Vagina (tissue), 2 donors: ENCODE results near the gene MEGF10. TPM values are rescaled to one million over a fixed set of nuclear protein-coding genes. Genes with fewer than 3 reads are reported as not detected.

ENCODE experiments used
- DNase-seq, 2 donors: peaks; one replicate each; pipeline ENCODE4 v3.0.0-alpha.2; 2017; ENCODE audit errors: extremely low spot score in 2 of 2
- H3K27ac ChIP-seq: fragments of 200-600 bp; sonication (generic); one replicate; pipeline ENCODE4 v1.5.1; 2019
- H3K27me3 ChIP-seq: fragments of 200-600 bp; sonication (generic); one replicate; pipeline ENCODE4 v1.5.1; 2019
- H3K36me3 ChIP-seq, 2 donors: fragments of 200-600 bp; sonication (generic); one replicate each; pipeline ENCODE4 v1.5.1; 2017 to 2019
- H3K4me1 ChIP-seq: fragments of 200-600 bp; sonication (generic); one replicate; pipeline ENCODE4 v1.5.1; 2019
- H3K4me3 ChIP-seq, 2 donors: fragments of 200-600 bp; sonication (generic); 1 replicate in 1 of 2; 2 replicates in 1 of 2; pipeline ENCODE4 v1.5.1; 2016 to 2019
- H3K9me3 ChIP-seq: fragments of 200-600 bp; sonication (generic); one replicate; pipeline ENCODE4 v1.5.1; 2019
- POLR2A ChIP-seq, 2 donors: fragments of 450-650 bp; IDR thresholded peaks; one replicate each; pipeline ENCODE4 v1.6.1; 2017; ENCODE audit warnings: antibody characterized with exemption in 2 of 2, mild to moderate bottlenecking in 2 of 2, moderate library complexity in 2 of 2
- POLR2AphosphoS5 ChIP-seq, 2 donors: sonication (generic); formaldehyde crosslinking; IDR thresholded peaks; one replicate each; pipeline ENCODE4 v1.9.0; 2017; ENCODE audit warnings: antibody characterized with exemption in 2 of 2, mild to moderate bottlenecking in 2 of 2, low read depth in 1 of 2; ENCODE audit not compliant: insufficient read depth in 1 of 2
- intact Hi-C: fragments of 100-400 bp; cut with DNase I; formaldehyde crosslinking; loops from one replicate; pipeline ENCODE4 v1.15.1; 2023
- total RNA-seq: library from RNA; depleted of rRNA; stranded (reverse); fragments of >200 nt; gene quantifications from one replicate; pipeline ENCODE4 v1.2.3, GENCODE V29; 2016
- TF ChIP-seq, protein P1 (sequence below), 3 experiments: fragments of 450-650 bp in 2 of 3; fragments of 200-600 bp in 1 of 3; sonication (generic) in 1 of 3; IDR thresholded peaks; one replicate each; pipeline ENCODE4 v1.5.1; 2017 to 2019; ENCODE audit warnings: antibody characterized with exemption in 3 of 3, mild to moderate bottlenecking in 2 of 3, moderate library complexity in 2 of 3

Gene MEGF10
- total RNA-seq, 1 donor from 2014 or later = 0.74 TPM

DNA sequence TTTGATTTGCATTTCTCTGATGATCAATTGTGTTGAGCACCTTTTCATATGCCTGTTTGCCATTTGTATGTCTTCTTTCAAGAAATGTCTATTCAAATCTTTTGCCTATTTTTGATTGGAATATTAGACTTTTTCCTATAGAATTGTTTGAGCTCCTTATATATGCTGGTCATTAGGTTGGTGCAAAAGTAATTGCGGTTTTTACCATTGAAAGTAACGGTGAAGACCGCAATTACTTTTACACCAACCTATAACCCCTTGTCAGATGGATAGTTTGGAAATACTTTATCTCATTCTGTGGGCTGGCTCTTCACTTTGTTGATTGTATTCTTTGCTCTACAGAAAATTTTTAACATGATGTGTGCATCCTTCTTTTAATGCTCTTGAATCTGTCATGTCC is 113.6 kb downstream of the MEGF10 start:
- Histone ChIP-seq H3K9me3 (no peaks in the 10 kb centered on the region), H3K27me3 (no peaks in the 10 kb centered on the region), H3K36me3 (no peaks in the 10 kb centered on the region), H3K4me3 (no peak overlapping the region), H3K4me1 (no peaks in the 10 kb centered on the region), H3K27ac (no peak overlapping the region)
- intact Hi-C loops = no loop called here
- no peak for TF ChIP-seq POLR2AphosphoS5 (IDR thresholded peaks at IDR 0.05; ENCODE audit: insufficient read depth in 1 of 2, low read depth in 1 of 2)
- TF ChIP-seq, protein P1, sequence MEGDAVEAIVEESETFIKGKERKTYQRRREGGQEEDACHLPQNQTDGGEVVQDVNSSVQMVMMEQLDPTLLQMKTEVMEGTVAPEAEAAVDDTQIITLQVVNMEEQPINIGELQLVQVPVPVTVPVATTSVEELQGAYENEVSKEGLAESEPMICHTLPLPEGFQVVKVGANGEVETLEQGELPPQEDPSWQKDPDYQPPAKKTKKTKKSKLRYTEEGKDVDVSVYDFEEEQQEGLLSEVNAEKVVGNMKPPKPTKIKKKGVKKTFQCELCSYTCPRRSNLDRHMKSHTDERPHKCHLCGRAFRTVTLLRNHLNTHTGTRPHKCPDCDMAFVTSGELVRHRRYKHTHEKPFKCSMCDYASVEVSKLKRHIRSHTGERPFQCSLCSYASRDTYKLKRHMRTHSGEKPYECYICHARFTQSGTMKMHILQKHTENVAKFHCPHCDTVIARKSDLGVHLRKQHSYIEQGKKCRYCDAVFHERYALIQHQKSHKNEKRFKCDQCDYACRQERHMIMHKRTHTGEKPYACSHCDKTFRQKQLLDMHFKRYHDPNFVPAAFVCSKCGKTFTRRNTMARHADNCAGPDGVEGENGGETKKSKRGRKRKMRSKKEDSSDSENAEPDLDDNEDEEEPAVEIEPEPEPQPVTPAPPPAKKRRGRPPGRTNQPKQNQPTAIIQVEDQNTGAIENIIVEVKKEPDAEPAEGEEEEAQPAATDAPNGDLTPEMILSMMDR (IDR thresholded peaks at IDR 0.05) = no peak
- DNase-seq = no peak

DNA sequence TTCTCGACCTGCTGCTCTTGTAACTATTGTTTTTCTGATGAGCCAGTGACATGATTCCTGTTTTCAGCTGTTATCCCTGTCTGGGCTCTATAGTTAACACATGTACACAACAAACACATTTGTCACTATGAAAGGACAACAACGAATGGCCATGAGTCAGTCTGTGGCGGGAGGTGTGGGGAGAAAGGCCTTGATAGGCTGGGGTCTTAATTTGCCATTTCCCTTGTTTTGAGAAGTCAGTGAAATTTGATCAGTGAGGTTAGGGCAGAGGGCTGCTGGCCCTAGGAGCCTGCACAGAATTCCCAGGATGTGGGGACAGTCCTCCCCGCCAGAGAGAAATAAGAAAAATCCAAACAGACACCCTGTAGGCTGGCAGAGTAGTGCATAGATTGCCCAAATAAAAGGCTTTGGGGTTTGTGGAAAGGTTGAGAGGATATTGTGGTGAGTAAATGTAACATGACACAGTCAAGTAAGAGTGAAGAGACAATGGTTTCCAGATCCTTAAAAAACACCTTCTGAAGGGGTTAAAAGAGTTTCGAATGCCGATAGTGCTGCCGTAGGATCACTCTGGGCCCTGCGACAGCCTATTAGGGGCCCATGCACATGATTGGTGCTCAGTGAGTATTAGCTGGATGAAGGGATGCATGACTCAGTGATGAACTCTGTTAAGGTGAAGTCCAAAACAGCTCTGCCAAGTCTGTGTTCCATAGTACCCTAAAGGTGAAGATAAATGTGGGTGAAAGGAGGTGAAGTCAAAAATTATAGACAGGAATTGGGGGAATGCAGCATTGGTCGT is 115.9 kb downstream of the MEGF10 start:
- H3K4me3 ChIP-seq = no peak overlapping the region

DNA sequence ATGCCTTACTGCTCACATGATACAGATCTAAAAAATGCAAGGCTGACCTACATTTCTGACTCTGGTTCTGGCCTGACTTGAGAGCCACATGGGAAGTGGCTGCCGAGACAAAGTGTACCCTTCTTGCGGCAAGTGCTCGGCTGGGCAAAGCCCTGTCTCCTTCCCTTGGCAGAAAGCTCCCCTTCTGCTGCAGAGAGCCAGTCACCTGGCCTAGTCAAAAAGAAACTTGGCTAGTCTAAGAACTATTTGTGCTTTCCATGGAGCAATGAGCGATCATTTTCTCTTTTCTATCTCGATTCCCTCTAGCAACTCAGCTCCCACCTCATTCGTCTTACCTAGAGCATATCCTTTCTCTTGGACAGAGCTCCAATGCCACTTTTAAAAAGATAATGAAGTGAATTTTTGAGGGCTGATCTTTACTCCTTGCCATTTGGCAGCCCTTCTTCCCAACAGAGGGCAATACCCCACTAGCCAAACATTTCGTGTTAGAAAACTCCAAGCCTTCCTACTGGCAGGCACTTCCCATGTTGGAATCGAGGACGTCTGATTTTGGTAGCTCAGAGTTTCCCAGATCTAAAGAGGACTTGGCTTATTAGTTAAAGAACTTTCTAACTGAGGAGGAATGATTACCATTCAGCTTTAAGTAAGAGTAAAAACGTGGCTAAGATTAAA is 118.8 kb downstream of the MEGF10 start:
- no peaks in the 10 kb centered on the region for H3K27me3 ChIP-seq
- intact Hi-C loops = no loop called here
- H3K36me3 ChIP-seq = no peaks in the 10 kb centered on the region
- H3K4me3 ChIP-seq = no peak overlapping the region
- no peaks in the 10 kb centered on the region for H3K9me3 ChIP-seq
- TF ChIP-seq POLR2A (IDR thresholded peaks at IDR 0.05) (no peak), POLR2AphosphoS5 (IDR thresholded peaks at IDR 0.05; ENCODE audit: insufficient read depth in 1 of 2, low read depth in 1 of 2) (no peak)
- TF ChIP-seq, protein P1 (IDR thresholded peaks at IDR 0.05) = no peak
- no peaks in the 10 kb centered on the region for H3K4me1 ChIP-seq
- no peak for DNase-seq
- H3K27ac ChIP-seq = no peak overlapping the region

More for the DNA sequence above, 115.9 kb downstream of the MEGF10 start:
- no peaks in the 10 kb centered on the region for H3K9me3 ChIP-seq
- intact Hi-C loops = no loop called here
- H3K36me3 ChIP-seq = no peaks in the 10 kb centered on the region
- TF ChIP-seq, protein P1 (IDR thresholded peaks at IDR 0.05) = no peak
- TF ChIP-seq POLR2A (IDR thresholded peaks at IDR 0.05) (no peak), POLR2AphosphoS5 (IDR thresholded peaks at IDR 0.05; ENCODE audit: insufficient read depth in 1 of 2, low read depth in 1 of 2) (no peak)
- no peaks in the 10 kb centered on the region for H3K27me3 ChIP-seq
- no peak for DNase-seq
- H3K27ac ChIP-seq = no peak overlapping the region
- H3K4me1 ChIP-seq = no peaks in the 10 kb centered on the region

DNA sequence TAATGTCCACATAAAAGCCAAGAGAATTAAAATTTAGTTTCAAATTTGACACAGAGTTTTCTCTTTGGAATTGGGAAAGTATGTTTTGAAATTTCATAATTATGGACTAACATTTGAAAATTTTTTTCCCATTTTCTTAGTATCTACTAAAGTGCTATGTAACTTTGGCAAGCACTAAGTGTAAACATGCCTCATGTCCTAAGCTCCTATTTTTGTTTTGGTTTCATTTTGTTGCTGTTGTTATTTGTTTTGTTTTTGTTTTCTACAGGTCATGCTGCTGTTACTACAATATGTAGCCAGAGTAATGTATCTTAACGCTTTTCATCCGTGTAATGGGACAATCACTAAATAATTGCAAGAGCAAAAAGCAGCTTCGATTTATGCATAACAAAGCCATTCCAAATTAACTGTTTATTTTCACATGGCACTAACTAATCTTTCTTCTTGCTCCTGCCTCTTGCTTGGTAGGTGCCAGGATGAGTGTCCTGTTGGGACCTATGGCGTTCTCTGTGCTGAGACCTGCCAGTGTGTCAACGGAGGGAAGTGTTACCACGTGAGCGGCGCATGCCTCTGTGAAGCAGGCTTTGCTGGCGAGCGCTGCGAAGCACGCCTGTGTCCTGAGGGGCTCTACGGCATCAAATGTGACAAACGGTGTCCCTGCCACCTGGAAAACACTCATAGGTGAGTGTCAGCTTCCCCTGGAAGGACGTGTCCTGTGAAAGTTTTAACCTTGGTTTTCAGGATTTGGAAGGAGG is 119.5 kb downstream of the MEGF10 start:
- Histone ChIP-seq H3K4me1 (no peaks in the 10 kb centered on the region), H3K36me3 (no peaks in the 10 kb centered on the region), H3K27me3 (no peaks in the 10 kb centered on the region), H3K9me3 (no peaks in the 10 kb centered on the region), H3K4me3 (no peak overlapping the region), H3K27ac (no peak overlapping the region)
- intact Hi-C loops = no loop called here
- no peak for DNase-seq
- TF ChIP-seq, protein P1 (IDR thresholded peaks at IDR 0.05) = no peak
- no peak for TF ChIP-seq POLR2AphosphoS5 (IDR thresholded peaks at IDR 0.05; ENCODE audit: insufficient read depth in 1 of 2, low read depth in 1 of 2)
- TF ChIP-seq POLR2A (IDR thresholded peaks at IDR 0.05) = no peak
